ENCODE results near the gene MTHFD2L. TPM values are rescaled to one million over a fixed set of nuclear protein-coding genes. Genes with fewer than 3 reads are reported as not detected.

MTHFD2L gene
- total RNA-seq, 1 donor from 2014 or later = 11.0 TPM

DNA sequence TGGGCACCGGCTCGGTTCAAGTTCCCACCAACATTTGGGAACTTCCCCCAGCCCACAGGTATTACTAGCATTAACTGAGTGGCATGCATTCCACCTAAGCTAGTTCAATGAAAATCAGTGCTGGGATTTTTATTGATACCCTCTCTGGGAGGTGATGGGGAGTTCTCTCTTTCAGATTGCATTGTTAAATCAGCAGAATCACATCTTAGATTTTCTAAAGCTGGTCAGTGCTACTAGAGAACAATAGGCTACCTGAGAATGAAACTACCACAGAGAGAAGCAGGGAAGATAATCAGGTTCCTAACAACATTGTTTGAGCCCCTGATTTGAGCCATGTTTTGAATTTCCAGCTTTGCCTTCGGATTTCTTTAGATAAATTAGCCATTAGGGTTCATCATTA is 166.3 kb downstream of the MTHFD2L start:
- DNase-seq (no peak), ATAC-seq (no peak)
- no peaks in the 10 kb centered on the region for H3K27me3 ChIP-seq (ENCODE audit: low read depth)
- no peak overlapping the region for H3K4me3 ChIP-seq
- intact Hi-C loops (cut with DNase I) = no loop called here
- H3K27ac ChIP-seq = no peak overlapping the region
- TF ChIP-seq, protein P1, sequence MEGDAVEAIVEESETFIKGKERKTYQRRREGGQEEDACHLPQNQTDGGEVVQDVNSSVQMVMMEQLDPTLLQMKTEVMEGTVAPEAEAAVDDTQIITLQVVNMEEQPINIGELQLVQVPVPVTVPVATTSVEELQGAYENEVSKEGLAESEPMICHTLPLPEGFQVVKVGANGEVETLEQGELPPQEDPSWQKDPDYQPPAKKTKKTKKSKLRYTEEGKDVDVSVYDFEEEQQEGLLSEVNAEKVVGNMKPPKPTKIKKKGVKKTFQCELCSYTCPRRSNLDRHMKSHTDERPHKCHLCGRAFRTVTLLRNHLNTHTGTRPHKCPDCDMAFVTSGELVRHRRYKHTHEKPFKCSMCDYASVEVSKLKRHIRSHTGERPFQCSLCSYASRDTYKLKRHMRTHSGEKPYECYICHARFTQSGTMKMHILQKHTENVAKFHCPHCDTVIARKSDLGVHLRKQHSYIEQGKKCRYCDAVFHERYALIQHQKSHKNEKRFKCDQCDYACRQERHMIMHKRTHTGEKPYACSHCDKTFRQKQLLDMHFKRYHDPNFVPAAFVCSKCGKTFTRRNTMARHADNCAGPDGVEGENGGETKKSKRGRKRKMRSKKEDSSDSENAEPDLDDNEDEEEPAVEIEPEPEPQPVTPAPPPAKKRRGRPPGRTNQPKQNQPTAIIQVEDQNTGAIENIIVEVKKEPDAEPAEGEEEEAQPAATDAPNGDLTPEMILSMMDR (IDR thresholded peaks at IDR 0.05) = no peak
- no peaks in the 10 kb centered on the region for H3K9me3 ChIP-seq
- H3K36me3 ChIP-seq = no peaks in the 10 kb centered on the region
- peaks cover 4% of the 10 kb centered on the region for H3K4me1 ChIP-seq

DNA sequence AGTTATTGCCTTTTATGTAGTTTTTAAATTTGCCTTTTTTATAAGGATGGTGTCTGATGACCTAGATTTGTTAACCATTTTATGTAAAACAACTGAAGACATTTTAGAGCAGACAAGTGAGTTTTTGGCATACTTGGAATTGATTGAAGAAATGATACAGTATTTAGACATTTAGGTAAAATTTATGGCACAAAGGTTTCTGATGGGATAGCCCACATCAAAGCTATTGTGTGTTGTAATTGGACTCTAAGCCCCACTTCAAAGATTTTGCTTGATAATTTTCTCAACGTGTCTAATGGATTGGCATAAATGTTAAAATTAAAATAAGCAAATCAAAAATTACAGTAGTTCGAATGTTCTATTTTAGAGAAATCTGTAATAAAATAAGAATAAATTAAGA is 168.0 kb downstream of the MTHFD2L start:
- DNase-seq = no peak
- Histone ChIP-seq H3K36me3 (no peaks in the 10 kb centered on the region), H3K9me3 (no peaks in the 10 kb centered on the region), H3K4me1 (no peaks in the 10 kb centered on the region), H3K27ac (no peak overlapping the region), H3K27me3 (ENCODE audit: low read depth) (no peaks in the 10 kb centered on the region), H3K4me3 (no peak overlapping the region)
- intact Hi-C loops (cut with DNase I) = no loop called here
- TF ChIP-seq, protein P1 (IDR thresholded peaks at IDR 0.05) = no peak
- ATAC-seq = no peak

DNA sequence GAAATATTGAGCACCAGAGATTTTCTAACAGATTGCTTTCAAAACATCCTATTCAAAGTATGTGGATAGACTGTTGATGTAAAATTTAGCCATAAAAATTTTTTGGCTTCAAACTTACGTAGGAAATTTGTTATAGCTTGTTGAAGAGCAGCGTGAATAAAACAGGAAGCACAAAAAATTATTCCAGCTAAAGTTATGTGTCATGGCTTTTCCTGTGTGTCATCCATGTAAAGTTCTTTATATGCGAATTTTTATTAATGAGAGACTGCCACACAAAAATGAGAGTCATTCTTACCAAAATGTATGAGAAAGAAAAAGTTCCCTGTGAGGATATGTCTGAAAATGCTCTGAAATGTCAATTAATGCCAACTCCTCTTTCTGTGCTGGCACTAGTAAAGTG is 169.8 kb downstream of the MTHFD2L start:
- Histone ChIP-seq H3K36me3 (no peaks in the 10 kb centered on the region), H3K27me3 (ENCODE audit: low read depth) (no peaks in the 10 kb centered on the region), H3K9me3 (no peaks in the 10 kb centered on the region), H3K4me1 (no peaks in the 10 kb centered on the region), H3K27ac (no peak overlapping the region), H3K4me3 (no peak overlapping the region)
- TF ChIP-seq, protein P1 (IDR thresholded peaks at IDR 0.05) = no peak
- intact Hi-C loops (cut with DNase I) = no loop called here
- DNase-seq (no peak), ATAC-seq (no peak)

DNA sequence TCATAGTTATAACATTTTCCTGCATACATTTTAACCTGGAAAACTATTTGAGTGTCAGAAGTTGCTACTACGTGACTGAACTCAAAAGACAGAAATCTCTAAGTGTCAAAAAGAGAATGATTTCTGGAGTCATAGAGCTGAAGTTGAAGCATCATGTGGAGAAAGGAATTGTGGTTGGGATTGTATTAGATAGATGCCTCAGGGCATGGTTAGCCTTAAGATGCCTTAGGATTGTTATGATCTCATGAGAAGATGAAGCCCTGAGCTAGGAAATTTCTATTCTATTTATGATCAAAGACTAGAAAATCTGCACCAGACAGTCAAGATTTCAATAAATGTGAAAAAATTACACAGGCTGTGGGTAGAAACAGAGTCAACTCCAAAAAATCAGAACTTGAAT is 170.6 kb downstream of the MTHFD2L start:
- intact Hi-C loops (cut with DNase I) = no loop called here
- ATAC-seq (no peak), DNase-seq (no peak)
- Histone ChIP-seq H3K9me3 (no peaks in the 10 kb centered on the region), H3K27me3 (ENCODE audit: low read depth) (no peaks in the 10 kb centered on the region), H3K27ac (no peak overlapping the region), H3K4me1 (no peaks in the 10 kb centered on the region), H3K36me3 (no peaks in the 10 kb centered on the region), H3K4me3 (no peak overlapping the region)
- TF ChIP-seq, protein P1 (IDR thresholded peaks at IDR 0.05) = no peak

DNA sequence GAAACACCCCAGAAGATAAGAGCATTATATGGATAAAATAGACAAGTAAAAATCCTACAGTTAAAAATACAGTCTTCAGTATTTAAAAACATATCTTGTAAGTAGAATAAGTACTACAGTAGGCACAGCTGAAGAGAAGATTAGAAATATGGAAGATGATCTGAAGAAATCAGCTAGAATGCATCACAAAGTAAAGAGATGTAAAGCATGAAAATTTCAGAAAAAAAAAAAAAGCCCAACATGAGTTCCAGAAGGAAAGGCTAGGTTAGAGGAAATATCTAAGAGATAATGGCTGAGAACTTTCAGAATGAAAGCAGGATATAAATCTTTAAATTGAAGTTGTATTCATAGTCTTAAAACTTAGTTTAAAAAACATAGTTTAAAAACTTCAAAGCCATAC is 171.4 kb downstream of the MTHFD2L start:
- DNase-seq (no peak), ATAC-seq (no peak)
- Histone ChIP-seq H3K27me3 (ENCODE audit: low read depth) (no peaks in the 10 kb centered on the region), H3K9me3 (no peaks in the 10 kb centered on the region), H3K27ac (no peak overlapping the region), H3K36me3 (no peaks in the 10 kb centered on the region), H3K4me3 (no peak overlapping the region), H3K4me1 (no peaks in the 10 kb centered on the region)
- TF ChIP-seq, protein P1 (IDR thresholded peaks at IDR 0.05) = no peak
- intact Hi-C loops (cut with DNase I) = no loop called here

DNA sequence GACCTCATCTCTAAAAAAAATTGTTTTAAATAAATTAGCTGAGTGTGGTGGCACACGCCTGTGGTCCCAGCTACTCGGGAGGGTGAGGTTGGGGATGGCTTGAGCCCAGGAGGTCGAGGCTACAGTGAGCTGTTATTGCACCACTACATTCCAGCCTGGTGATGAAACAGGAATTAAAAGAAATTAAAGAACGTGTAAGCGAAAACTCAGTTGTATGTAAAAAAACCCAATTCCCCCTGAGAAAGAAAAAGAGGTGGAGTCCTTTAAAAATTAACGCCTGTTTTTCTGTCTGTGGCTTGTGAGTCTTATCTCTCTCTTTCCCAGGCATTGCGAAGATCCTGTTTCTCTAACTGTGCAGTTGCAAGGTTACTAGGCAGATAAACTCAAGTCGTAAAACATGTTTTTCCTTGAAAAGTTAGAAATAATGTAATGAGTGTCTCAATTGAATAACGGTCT is 172.4 kb downstream of the MTHFD2L start:
- no peak overlapping the region for H3K4me3 ChIP-seq
- intact Hi-C loops (cut with DNase I) = no loop called here
- TF ChIP-seq, protein P1 (IDR thresholded peaks at IDR 0.05) = no peak

More for the DNA sequence above, 172.4 kb downstream of the MTHFD2L start:
- DNase-seq = no peak
- Histone ChIP-seq H3K4me1 (no peaks in the 10 kb centered on the region), H3K27me3 (ENCODE audit: low read depth) (no peaks in the 10 kb centered on the region), H3K9me3 (no peaks in the 10 kb centered on the region), H3K27ac (no peak overlapping the region), H3K36me3 (no peaks in the 10 kb centered on the region)
- ATAC-seq = no peak

Measured in lower lobe of right lung (tissue), 2 donors.